HEK293T (cell line): Measurements from ENCODE around the gene PLLP.

ENCODE experiments used
- BHLHE40 ChIP-seq: fragments of 450-650 bp; IDR thresholded peaks from 2 replicates; pipeline ENCODE4 v1.6.1; 2016; ENCODE audit warnings: mild to moderate bottlenecking, moderate library complexity, borderline replicate concordance
- FOXA1 ChIP-seq: fragments of 450-650 bp; IDR thresholded peaks from 2 replicates; pipeline ENCODE4 v1.6.1; 2016; ENCODE audit warnings: mild to moderate bottlenecking
- FOXK2 ChIP-seq: fragments of 450-650 bp; IDR thresholded peaks from 2 replicates; pipeline ENCODE4 v1.6.1; 2016; ENCODE audit warnings: mild to moderate bottlenecking
- FOXM1 ChIP-seq: fragments of 450-650 bp; IDR thresholded peaks from 2 replicates; pipeline ENCODE4 v1.6.1; 2017; ENCODE audit warnings: mild to moderate bottlenecking, borderline replicate concordance
- SP1 ChIP-seq: fragments of 450-650 bp; IDR thresholded peaks from 2 replicates; pipeline ENCODE4 v1.6.1; 2017

DNA sequence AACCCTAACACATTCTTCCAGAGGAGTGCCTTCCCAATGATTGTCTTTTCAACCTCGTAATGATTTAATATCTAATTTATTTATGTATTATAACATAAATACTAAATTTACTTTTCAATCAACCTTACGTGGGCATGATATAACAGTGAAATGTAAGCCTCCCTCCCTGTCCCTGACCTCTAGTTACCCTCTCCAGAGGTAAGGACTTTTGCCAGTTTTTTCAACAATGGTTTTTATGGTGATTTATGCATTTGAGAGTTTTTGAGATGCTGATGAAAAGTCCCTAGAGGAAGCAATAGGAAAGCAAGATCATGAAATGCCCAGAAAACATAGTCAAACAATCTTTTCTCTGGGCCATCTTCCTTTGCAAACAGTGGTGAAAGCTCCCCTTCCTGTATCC, 35.2 kb upstream of the PLLP start:
- TF ChIP-seq FOXK2 (no peak), SP1 (no peak), BHLHE40 (no peak), FOXM1 (no peak), FOXA1 (no peak)
